Left ventricle myocardium inferior (tissue), 1 donor: ENCODE data around the gene DUOX1. TPM values are rescaled to one million over a fixed set of nuclear protein-coding genes. Genes with fewer than 3 reads are reported as not detected.
A peak's percentile ranks its signal among the peaks of the same experiment; 100 is the strongest.

Experiments
- DNase-seq: peaks from one replicate; pipeline ENCODE4 v3.0.0-alpha.2; 2020
- H3K27ac ChIP-seq: fragments of 200-600 bp; replicated peaks from 2 replicates; pipeline ENCODE4 v1.8.0; 2021
- H3K27me3 ChIP-seq: fragments of 200-600 bp; 2 replicates; pipeline ENCODE4 v1.8.0; 2021; ENCODE audit warnings: low read depth
- H3K36me3 ChIP-seq: fragments of 200-600 bp; 2 replicates; pipeline ENCODE4 v1.8.0; 2021
- H3K4me1 ChIP-seq: fragments of 200-600 bp; 2 replicates; pipeline ENCODE4 v1.8.0; 2021
- H3K4me3 ChIP-seq: fragments of 200-600 bp; 2 replicates; pipeline ENCODE4 v1.8.0; 2021; ENCODE audit warnings: mild to moderate bottlenecking, moderate library complexity
- H3K9me3 ChIP-seq: fragments of 200-600 bp; replicated peaks from 2 replicates; pipeline ENCODE4 v1.8.0; 2021
- CTCF ChIP-seq: fragments of 200-600 bp; IDR thresholded peaks from 2 replicates; pipeline ENCODE4 v1.8.0; 2021; ENCODE audit warnings: antibody characterized with exemption, mild to moderate bottlenecking, borderline replicate concordance
- intact Hi-C: fragments of 100-400 bp; cut with micrococcal nuclease; formaldehyde crosslinking; loops from one replicate; pipeline ENCODE4 v1.11.0; 2022
- total RNA-seq: library from RNA; stranded (reverse); fragmentation: NEBNext Ultra II Directional; extraction: Animal tissue kit (Norgen Biotek cat#: 25700); gene quantifications from one replicate; pipeline ENCODE4 v1.2.1, GENCODE V29; 2021
- donor health status: DM: no; HTN: yes; CAD: no; lungs with severe emphysema.

Gene DUOX1
- total RNA-seq, 1 donor from 2014 or later: 0.80 TPM

GRCh38 chr15:45199136-45199810, 69.5 kb downstream of the DUOX1 start:
- Histone ChIP-seq H3K27ac (peak overlapping the region; percentile 98), H3K9me3 (no peaks in the 10 kb centered on the region), H3K36me3 (no peaks in the 10 kb centered on the region), H3K27me3 (no peaks in the 10 kb centered on the region), H3K4me3 (peak overlapping the region; percentile 79), H3K4me1 (peaks cover 40% of the 10 kb centered on the region)
- TF ChIP-seq CTCF: peak; percentile 4
- intact Hi-C loops: no loop called here
- no peak for DNase-seq

GRCh38 chr15:45200001-45200798, 70.4 kb downstream of the DUOX1 start:
- peaks cover 40% of the 10 kb centered on the region for H3K4me1 ChIP-seq
- DNase-seq: peak; percentile 92

GRCh38 chr15:45200799-45201556, 71.2 kb downstream of the DUOX1 start:
- H3K4me1 ChIP-seq: peaks cover 40% of the 10 kb centered on the region
- H3K27me3 ChIP-seq: no peaks in the 10 kb centered on the region
- intact Hi-C loops: no loop called here
- peak overlapping the region; percentile 98 for H3K27ac ChIP-seq
- peak overlapping the region; percentile 79 for H3K4me3 ChIP-seq
- peak; percentile 82 for DNase-seq
- H3K9me3 ChIP-seq: no peaks in the 10 kb centered on the region
- H3K36me3 ChIP-seq: no peaks in the 10 kb centered on the region
- no peak for TF ChIP-seq CTCF

More at GRCh38 chr15:45200001-45200798, 70.4 kb downstream of the DUOX1 start:
- no peaks in the 10 kb centered on the region for H3K9me3 ChIP-seq
- H3K4me3 ChIP-seq: peak overlapping the region; percentile 79
- H3K36me3 ChIP-seq: no peaks in the 10 kb centered on the region
- intact Hi-C loops: no loop called here
- no peaks in the 10 kb centered on the region for H3K27me3 ChIP-seq
- no peak for TF ChIP-seq CTCF
- H3K27ac ChIP-seq: peak overlapping the region; percentile 98

GRCh38 chr15:45201557-45201859, 71.7 kb downstream of the DUOX1 start:
- no peak for TF ChIP-seq CTCF
- intact Hi-C loops: no loop called here
- Histone ChIP-seq H3K4me1 (peaks cover 40% of the 10 kb centered on the region), H3K27me3 (no peaks in the 10 kb centered on the region), H3K36me3 (no peaks in the 10 kb centered on the region), H3K9me3 (no peaks in the 10 kb centered on the region), H3K27ac (peak overlapping the region; percentile 98), H3K4me3 (peak overlapping the region; percentile 79)
- DNase-seq: no peak

- no peak overlapping the region for H3K4me3 ChIP-seq
- peaks cover 40% of the 10 kb centered on the region for H3K4me1 ChIP-seq
- no peak for DNase-seq
- no peaks in the 10 kb centered on the region for H3K9me3 ChIP-seq
- intact Hi-C loops: no loop called here
- peak overlapping the region; percentile 98 for H3K27ac ChIP-seq
- no peak for TF ChIP-seq CTCF
- H3K36me3 ChIP-seq: no peaks in the 10 kb centered on the region
- no peaks in the 10 kb centered on the region for H3K27me3 ChIP-seq
These were observed 72.1 kb downstream of the DUOX1 start for GRCh38 chr15:45201869-45202268.
